ENCODE results near the gene EEPD1. TPM values are rescaled to one million over a fixed set of nuclear protein-coding genes. Genes with fewer than 3 reads are reported as not detected.

Gene EEPD1
- total and polyA plus RNA-seq, 4 donors: 2.3 to 12.3 (median 7.1) TPM

GRCh38 chr7:36185756-36186155 lies 32.7 kb downstream of the EEPD1 start:
- 92% methylated on average over 7 of the region's 7 CpGs for WGBS
- TF ChIP-seq RXRA (IDR thresholded peaks at IDR 0.05): no peak
- DNase-seq (ENCODE audit: low spot score): no peak
- Histone ChIP-seq H3K4me3 (ENCODE audit: low read depth in 1 of 3, low read length in 3 of 3) (no peak overlapping the region), H3K27me3 (ENCODE audit: control insufficient read depth in 4 of 4, insufficient read depth in 4 of 4, low read length in 3 of 4) (no peaks in the 10 kb centered on the region), H3K9ac (ENCODE audit: low read depth in 1 of 2, low read length in 2 of 2) (no peak overlapping the region), H3K4me1 (ENCODE audit: control insufficient read depth in 4 of 4, insufficient read depth in 4 of 4, low read length in 3 of 4) (peaks cover 0 to 11% (median 7%) of the 10 kb centered on the region in 4 donors), H3K9me3 (ENCODE audit: control insufficient read depth in 4 of 4, low read length in 3 of 4) (no peaks in the 10 kb centered on the region), H3K36me3 (ENCODE audit: control insufficient read depth in 4 of 4, insufficient read depth in 3 of 4, low read depth in 1 of 4, low read length in 3 of 4) (no peaks in the 10 kb centered on the region), H3K27ac (ENCODE audit: low read depth in 1 of 2, low read length in 2 of 2) (no peak overlapping the region)

DNA sequence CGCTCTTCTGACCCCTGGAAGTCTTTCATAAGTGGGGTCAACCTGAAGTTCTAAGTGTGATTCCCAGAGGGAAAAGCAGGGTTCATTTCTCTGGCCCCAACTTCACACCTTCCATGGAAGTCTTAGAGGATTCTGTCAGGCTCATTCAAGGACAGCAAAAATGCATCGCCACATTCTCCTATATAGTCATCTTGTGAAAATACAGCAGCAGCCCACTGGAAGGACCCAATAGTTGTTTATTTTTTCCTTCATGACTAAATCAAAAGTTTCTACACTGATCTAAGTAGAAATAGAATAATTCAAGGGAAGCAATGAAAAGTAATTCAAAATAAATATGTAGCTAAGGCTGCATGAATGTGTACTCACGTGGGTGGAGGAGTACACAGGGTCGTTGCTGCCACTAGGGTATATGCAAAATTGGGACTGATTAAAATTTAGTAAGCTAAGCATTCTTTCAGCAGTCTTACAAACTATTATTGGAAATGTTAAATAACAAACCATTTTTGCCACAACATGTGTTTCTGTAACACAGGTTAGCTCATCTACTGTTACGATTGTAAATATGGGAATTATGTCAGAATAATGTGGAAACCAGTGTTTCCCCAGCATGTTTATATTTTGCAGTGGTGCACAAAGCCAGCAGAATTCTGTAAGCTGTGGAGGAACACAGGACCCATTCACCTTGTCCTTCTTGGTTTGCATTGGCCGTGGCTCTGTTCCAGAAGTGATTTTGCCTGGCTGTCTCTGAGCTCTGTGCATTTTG lies 33.5 kb downstream of the EEPD1 start:
- Histone ChIP-seq H3K4me1 (ENCODE audit: control insufficient read depth in 4 of 4, insufficient read depth in 4 of 4, low read length in 3 of 4) (peaks cover 0 to 19% (median 10%) of the 10 kb centered on the region in 4 donors), H3K27me3 (ENCODE audit: control insufficient read depth in 4 of 4, insufficient read depth in 4 of 4, low read length in 3 of 4) (no peaks in the 10 kb centered on the region), H3K27ac (ENCODE audit: low read depth in 1 of 2, low read length in 2 of 2) (no peak overlapping the region), H3K36me3 (ENCODE audit: control insufficient read depth in 4 of 4, insufficient read depth in 3 of 4, low read depth in 1 of 4, low read length in 3 of 4) (no peaks in the 10 kb centered on the region), H3K4me3 (ENCODE audit: low read depth in 1 of 3, low read length in 3 of 3) (no peak overlapping the region), H3K9ac (ENCODE audit: low read depth in 1 of 2, low read length in 2 of 2) (no peak overlapping the region), H3K9me3 (ENCODE audit: control insufficient read depth in 4 of 4, low read length in 3 of 4) (no peaks in the 10 kb centered on the region)
- DNase-seq (ENCODE audit: low spot score): no peak
- 74% methylated on average over 6 of the region's 6 CpGs for WGBS
- TF ChIP-seq NR2F2 (IDR thresholded peaks at IDR 0.05) (no peak), JUND (IDR thresholded peaks at IDR 0.05) (no peak), EGR1 (IDR thresholded peaks at IDR 0.05; ENCODE audit: low read depth in 2 of 2) (no peak), RXRA (IDR thresholded peaks at IDR 0.05) (no peak), FOXA1 (IDR thresholded peaks at IDR 0.05) (no peak), HNF4A (conservative IDR thresholded peaks at IDR 0.05) (no peak), SP1 (IDR thresholded peaks at IDR 0.05) (no peak), YY1 (IDR thresholded peaks at IDR 0.05) (no peak), ZBTB33 (IDR thresholded peaks at IDR 0.05) (no peak), FOXA2 (IDR thresholded peaks at IDR 0.05) (no peak), RAD21 (IDR thresholded peaks at IDR 0.05) (no peak), REST (IDR thresholded peaks at IDR 0.05) (no peak), GABPA (IDR thresholded peaks at IDR 0.05 in 1 of 2, conservative IDR thresholded peaks at IDR 0.05 in 1 of 2) (no peak), TAF1 (conservative IDR thresholded peaks at IDR 0.05) (no peak)
- TF ChIP-seq, protein P1, sequence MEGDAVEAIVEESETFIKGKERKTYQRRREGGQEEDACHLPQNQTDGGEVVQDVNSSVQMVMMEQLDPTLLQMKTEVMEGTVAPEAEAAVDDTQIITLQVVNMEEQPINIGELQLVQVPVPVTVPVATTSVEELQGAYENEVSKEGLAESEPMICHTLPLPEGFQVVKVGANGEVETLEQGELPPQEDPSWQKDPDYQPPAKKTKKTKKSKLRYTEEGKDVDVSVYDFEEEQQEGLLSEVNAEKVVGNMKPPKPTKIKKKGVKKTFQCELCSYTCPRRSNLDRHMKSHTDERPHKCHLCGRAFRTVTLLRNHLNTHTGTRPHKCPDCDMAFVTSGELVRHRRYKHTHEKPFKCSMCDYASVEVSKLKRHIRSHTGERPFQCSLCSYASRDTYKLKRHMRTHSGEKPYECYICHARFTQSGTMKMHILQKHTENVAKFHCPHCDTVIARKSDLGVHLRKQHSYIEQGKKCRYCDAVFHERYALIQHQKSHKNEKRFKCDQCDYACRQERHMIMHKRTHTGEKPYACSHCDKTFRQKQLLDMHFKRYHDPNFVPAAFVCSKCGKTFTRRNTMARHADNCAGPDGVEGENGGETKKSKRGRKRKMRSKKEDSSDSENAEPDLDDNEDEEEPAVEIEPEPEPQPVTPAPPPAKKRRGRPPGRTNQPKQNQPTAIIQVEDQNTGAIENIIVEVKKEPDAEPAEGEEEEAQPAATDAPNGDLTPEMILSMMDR (IDR thresholded peaks at IDR 0.05; ENCODE audit: low read depth, low read length, missing input control): no peak
- TF ChIP-seq, protein P2, sequence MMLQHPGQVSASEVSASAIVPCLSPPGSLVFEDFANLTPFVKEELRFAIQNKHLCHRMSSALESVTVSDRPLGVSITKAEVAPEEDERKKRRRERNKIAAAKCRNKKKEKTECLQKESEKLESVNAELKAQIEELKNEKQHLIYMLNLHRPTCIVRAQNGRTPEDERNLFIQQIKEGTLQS (IDR thresholded peaks at IDR 0.05): no peak

Measured in liver (tissue), 9 donors.